GM21529 (cell line): ENCODE data around the gene WIPF3.
"Not testable (repeated sequence)": the region's sequence is repeated elsewhere in the genome, so short reads cannot be mapped to it uniquely, and the experiment has no call there.

Source experiments
- ATAC-seq: cut with Tn5 transposase; IDR thresholded peaks from one replicate; pipeline ENCODE4 v1.9.1; 2021; ENCODE audit not compliant: unreplicated experiment

The WIPF3 gene

GRCh38 chr7:29946428-29947186, 140.3 kb downstream of the WIPF3 start:
- no peak for ATAC-seq

GRCh38 chr7:29948587-29948986, 142.3 kb downstream of the WIPF3 start:
- ATAC-seq, result no peak

- ATAC-seq, result no peak
Observed at GRCh38 chr7:29950480-29950879, 144.2 kb downstream of the WIPF3 start.

GRCh38 chr7:29951206-29951605, 144.9 kb downstream of the WIPF3 start:
- no peak for ATAC-seq

- no peak for ATAC-seq
Observed at GRCh38 chr7:29953726-29954347, 147.5 kb downstream of the WIPF3 start.

GRCh38 chr7:29955075-29955792, 148.9 kb downstream of the WIPF3 start:
- no peak for ATAC-seq

- peak; percentile 72 for ATAC-seq
Observed at GRCh38 chr7:29955799-29956486, 149.6 kb downstream of the WIPF3 start.

GRCh38 chr7:29956487-29956836, 150.2 kb downstream of the WIPF3 start:
- ATAC-seq, result peak; percentile 16

GRCh38 chr7:29957521-29958310, 151.4 kb downstream of the WIPF3 start:
- no peak for ATAC-seq

GRCh38 chr7:29958667-29959358, 152.5 kb downstream of the WIPF3 start:
- ATAC-seq, result no peak

- not testable (repeated sequence) for ATAC-seq
Observed at GRCh38 chr7:29961611-29962010, 155.3 kb downstream of the WIPF3 start.

GRCh38 chr7:29962035-29962434, 155.7 kb downstream of the WIPF3 start:
- ATAC-seq, result no peak

- ATAC-seq, result no peak
Observed at GRCh38 chr7:29965030-29965429, 158.7 kb downstream of the WIPF3 start.
